HT-29 (cell line): ENCODE measurements around the gene LAG3. TPM values are rescaled to one million over a fixed set of nuclear protein-coding genes. Genes with fewer than 3 reads are reported as not detected.
"Not testable (repeated sequence)": the region's sequence is repeated elsewhere in the genome, so short reads cannot be mapped to it uniquely, and the experiment has no call there.

ENCODE experiments used
- DNase-seq: peaks from one replicate; pipeline ENCODE4 v3.0.0-alpha.2; 2015; ENCODE audit warnings: low spot score
- total RNA-seq: library from RNA; depleted of rRNA; stranded (reverse); fragments of >200 nt; shearing (Covaris generic); gene quantifications from 2 replicates; pipeline ENCODE4 v1.2.3, GENCODE V29; 2014; rRNA removed

The LAG3 gene
- total RNA-seq: 0.05 and 0.56 TPM in 2 replicates

DNA sequence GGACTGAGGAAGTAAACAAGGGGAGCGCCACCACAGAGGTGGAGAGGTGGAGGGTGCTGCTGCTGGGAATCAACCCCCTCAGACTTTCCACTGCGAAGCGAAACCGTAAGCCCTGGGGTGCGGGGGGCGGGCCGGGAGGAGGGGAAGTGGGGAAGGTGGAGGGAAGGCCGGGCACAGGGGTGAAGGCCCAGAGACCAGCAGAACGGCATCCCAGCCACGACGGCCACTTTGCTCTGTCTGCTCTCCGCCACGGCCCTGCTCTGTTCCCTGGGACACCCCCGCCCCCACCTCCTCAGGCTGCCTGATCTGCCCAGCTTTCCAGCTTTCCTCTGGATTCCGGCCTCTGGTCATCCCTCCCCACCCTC, at the start of gene LAG3:
Gene LAG3 (plus strand): TSS at position 190 of the 365 bp plus-strand sequence. CDS start 333 bp downstream, outside the sequence.
- DNase-seq: no peak

DNA sequence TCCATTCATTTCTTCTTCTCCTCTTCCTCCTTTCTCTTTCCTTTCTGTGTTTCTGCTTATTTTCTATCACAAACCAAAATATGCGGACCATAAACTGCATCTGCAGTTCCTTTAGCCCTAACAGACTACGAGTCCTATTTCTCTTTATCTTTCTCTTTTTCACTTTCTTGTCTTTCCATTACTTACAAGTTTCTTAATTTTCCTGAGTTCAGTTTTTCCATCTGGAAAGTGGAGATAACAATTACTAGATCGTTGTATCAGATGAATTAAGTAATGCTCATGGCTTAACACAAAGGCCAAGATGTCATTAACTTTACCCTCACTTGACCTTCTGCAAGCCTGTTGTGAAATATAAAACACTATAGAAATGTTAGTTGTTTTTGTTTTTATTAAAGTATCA, 49.5 kb upstream of the LAG3 start:
- DNase-seq: no peak

DNA sequence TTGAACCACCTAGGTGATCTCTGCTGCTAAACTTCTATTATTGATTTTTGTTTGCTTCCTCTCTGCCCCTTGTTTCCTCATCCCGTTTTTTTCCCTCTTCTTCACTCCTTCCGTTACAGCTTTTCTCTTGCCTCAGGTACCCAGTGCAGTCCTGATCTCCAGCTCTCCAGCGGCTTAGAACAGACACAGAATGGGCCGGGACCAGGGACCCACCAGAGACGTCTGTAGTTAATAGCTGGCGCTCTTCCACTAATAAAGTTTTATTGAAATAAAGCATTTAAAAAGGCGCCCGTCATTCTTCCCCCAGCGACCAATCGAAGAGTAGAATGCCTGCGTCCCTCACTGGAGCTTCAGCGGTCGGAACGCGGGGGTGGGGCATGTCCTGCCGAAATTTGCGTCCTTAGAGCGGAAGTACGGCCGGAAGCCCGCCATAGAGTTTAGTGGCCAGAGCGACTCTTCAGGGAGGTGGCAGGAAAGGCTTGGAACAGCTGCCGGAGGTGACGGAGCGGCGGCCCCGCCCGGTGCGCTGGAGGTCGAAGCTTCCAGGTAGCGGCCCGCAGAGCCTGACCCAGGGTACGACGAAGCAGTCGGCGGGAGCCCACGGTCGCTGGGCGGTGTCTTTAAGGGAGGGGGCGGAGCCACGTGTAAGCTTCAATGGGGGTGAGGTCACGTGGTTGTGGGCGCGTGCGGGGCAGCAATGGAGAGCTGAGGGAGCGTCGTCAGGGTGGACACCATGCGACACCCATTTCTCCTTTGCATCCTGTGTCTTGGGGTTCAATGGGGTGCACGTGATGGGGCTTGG, 48.5 kb upstream of the LAG3 start, which contains the start of gene COPS7A:
Gene COPS7A (plus strand): TSS at position 440 of the 802 bp plus-strand sequence. CDS start 611 bp downstream, outside the sequence.
- peak; percentile 97 for DNase-seq

GRCh38 chr12:6724409-6724797, 47.9 kb upstream of the LAG3 start:
- no peak for DNase-seq

DNA sequence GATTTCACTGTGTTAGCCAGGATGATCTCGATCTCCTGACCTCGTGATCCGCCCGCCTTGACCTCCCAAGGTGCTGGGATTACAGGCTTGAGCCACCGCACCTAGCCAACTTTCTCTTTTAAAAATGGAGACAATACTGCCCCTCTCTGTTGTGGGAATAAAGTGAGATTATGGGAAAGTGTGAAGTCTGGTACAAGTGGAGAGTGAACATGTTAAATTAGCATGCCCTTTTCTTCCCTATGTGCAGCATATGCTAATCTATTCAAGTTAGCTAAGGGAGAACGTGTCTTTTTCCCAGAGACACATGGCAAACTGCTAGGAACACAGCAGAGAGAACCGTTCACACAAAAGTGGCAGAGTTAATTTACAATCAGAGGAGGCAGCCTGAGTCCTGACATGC, 47.0 kb upstream of the LAG3 start:
- DNase-seq: no peak

- no peak for DNase-seq
Observed at GRCh38 chr12:6729186-6729585, 43.1 kb upstream of the LAG3 start.

DNA sequence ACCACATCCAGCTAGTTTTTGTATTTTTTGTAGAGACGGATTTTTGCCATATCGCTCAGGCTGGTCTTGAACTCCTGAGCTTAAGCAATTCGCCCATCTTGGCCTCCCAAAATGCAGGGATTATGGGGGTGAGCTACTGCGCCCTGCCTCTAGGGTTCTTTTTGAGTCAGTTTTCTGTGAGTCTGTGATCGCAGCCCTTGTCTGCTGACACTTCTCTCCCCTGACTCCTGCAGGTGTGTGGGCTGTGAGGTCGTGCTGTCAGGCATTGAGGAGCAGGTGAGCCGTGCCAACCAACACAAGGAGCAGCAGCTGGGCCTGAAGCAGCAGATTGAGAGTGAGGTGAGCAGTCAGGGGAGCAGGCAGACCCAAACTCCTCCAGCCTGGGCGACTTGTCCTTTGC, 42.2 kb upstream of the LAG3 start:
- DNase-seq: no peak

GRCh38 chr12:6734506-6735387, 37.6 kb upstream of the LAG3 start:
- DNase-seq: no peak

DNA sequence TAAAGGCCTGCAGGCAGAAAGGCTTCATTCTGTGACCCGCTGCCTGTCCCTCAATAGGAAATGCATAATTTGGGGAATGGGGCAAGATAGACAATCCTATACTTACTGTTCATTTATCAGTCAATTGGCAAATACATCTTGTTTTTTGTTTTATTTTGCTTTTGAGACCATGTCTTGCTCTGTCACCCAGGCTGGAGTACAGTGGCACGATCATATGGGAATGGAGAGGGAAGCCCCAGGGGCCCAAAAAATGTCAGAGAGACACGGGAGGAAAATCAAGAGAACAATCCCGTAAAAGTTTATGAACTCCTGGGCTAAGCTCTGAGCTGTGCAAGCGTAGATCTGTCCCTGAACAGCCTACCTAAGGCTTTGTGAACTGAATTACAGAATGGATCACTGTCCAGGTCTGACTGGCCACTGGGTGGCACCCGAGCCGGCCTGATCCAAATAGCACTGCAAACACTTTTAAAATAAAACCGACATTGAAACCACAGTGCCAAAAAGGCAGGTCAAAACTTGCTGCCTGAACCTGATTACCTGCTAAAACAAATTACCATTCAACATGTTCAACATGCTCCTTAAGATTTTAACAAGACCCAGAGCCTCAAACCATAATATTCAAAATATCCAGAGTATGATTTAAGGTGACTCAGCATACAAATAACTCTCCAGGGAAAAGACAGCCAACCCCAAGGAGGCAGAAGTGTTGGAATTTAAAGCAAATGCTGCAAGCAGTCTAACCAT, 36.7 kb upstream of the LAG3 start:
- peak; percentile 66 for DNase-seq

DNA sequence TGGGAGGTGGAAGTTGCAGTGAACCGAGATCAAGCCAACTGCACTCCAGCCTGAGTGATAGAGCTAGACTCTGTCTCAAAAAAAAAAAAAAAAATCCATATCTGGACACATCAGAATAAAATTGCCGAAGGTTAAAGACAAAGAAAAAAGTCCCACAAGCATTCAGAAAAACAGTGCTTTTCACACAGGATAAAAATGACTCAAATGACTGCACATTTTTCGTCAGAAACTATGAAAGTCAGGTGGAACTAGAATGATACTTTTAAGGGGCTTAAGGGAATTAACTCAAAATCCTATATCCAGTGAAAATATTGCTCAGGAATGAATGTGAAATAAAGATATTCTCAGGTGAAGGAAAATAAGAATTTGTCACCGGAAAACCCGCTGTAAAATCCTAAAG, 35.6 kb upstream of the LAG3 start:
- DNase-seq: no peak

DNA sequence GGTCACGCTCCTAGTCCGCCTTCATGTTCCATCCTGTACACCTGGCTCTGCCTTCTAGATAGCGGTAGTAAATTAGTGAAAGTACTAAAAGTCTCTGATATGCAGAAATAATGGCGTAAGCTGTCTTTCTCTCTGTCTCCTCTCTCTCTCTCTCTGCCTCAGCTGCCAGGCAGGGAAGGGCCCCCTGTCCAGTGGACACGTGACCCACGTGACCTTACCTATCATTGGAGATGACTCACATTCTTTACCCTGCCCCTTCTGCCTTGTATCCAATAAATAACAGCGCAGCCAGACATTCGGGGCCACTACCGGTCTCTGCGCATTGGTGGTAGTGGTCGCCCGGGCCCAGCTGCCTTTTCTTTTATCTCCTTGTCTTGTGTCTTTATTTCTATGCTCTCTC, 30.2 kb upstream of the LAG3 start:
- not testable (repeated sequence) for DNase-seq

DNA sequence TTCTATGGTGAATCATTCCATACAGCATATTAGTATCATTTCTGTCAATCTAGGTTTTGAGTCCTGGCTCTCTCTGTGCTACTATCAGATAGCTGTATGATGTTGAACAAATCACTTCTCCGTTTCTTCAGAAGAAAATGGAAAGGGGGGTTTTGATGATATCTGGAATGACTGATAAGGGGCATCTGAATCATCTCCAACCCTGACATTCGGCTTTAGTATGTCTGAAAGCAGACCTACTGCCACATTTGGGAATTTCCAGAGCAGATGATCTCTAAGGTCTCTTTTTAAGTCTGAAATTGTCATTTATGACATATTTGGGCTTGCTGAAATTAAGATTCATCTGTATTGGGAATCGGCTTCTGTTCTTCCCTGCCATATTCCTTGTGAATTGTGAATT, 29.5 kb upstream of the LAG3 start:
- no peak for DNase-seq

- not testable (repeated sequence) for DNase-seq
Observed at GRCh38 chr12:6743300-6743699, 29.0 kb upstream of the LAG3 start.

DNA sequence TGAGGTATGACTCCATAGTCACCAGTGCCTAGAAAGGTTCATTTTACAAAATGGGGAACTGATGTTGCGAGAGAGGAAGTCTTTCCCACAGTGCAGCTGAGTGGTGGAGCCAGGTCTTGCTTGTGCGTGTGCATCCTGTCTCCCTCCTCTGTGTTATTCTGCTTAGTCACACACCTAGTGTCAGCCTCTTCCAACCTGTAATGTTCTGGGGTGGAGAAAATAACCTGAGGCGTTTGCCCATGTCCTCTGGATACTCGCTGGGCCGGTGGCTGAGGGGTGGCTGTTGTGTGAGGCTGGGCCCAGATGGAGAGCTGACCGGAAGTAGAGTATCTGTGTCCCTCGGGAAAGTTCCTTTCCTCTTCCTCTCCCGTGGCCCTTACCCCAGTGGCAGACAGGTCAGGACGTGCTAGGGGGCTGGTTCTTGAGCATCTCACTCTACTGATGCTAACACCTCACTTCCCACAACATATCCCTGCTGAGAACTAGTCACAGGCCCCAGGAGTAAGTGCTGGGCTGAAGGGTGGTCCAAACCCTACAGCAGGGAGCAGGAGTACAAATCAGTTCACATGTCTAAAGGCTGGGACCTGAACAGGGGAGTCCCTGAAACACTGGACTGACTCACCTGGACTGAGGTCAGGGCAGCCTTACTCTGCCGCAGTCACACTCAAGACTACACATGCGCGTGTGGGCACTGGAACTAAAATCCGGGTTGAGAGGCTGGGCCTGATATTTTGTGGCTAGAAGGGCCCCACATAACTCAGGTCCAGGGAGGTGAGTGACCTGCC, 26.4 kb upstream of the LAG3 start:
- DNase-seq: no peak

DNA sequence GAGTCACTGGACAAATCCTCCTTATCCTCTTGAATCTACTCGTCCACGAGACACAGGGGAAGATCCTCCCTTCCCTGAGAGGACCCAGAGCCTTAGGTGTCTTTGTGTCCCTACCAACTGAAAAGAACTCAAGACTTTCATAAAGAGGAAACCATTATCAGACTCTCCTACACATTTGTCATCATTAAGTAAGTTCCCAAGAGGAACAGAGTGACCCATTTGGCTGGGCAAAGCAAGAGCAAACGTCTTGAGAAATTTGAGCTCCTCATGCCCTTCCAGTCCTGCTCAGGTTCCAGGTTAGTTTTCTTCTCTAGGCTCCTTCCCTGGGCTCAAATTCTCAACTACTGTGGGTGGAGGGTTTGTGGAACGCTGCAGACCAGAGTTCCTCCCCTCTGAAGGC, 25.1 kb upstream of the LAG3 start:
- no peak for DNase-seq

DNA sequence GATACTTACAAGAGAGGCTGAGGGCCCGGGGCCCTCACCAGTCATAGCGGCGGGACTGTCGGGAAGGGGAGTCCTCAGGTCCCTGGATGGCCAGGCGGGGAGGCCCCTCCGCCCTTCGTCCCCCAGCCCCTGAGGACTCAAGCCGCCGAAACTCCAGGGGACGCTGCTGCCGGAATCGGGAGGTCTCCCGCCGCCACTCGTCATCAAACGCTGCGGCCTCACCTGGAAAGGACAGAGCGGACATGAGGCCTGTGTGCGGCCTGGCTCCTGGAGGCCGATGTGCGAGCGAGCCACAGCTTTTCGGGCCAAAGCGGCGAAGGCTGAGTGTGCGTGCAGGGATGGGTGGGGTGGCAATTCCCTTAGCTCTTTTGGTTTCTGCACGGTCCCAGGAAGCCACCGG, 23.6 kb upstream of the LAG3 start:
- no peak for DNase-seq

GRCh38 chr12:6750506-6750905, 21.8 kb upstream of the LAG3 start:
- no peak for DNase-seq

GRCh38 chr12:6751767-6752166, 20.6 kb upstream of the LAG3 start:
- no peak for DNase-seq

GRCh38 chr12:6752167-6752920, 20.0 kb upstream of the LAG3 start:
- DNase-seq: peak; percentile 48
